ENCODE results near the gene MAP2K5.

The MAP2K5 gene

DNA sequence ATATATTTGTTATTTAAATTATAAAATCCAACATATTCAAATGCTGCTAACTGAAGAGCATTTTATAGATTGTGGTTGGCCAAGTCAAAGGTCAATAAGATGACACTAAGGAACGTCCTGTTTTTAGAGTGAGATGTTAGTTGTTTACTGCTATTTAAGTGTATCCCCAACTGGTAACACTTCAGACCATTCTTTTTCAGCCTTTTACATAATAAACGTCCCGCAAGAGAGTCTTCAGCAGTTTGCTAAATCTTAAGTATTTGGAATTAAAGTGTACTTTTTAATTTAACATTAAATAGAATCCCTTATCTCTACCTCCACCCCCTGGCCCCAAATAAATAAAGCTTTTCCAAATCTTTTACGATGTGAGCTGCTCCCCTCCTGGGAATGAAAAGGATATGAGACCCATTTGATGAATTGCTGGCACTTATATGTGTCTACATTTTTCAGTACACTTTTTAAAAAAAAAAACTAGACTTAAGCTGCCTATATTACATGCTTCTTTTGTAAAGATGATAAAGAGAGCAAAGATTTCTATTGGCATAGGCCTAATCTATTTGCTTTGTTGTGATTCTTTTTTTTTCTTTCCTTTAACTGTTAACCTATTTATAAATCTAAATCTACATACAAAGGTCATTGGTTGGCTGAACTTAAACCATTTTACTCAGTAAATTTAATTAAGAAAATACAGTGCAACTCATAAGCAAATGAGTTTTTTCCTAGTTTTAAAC lies 181.0 kb downstream of the MAP2K5 start (continued):
- TF ChIP-seq ZNF626 (tag by site-specific recombination; IDR thresholded peaks at IDR 0.05) (no peak), ZNF510 (tag by site-specific recombination; IDR thresholded peaks at IDR 0.05; ENCODE audit: insufficient replicate concordance) (no peak), ZNF248 (tag by site-specific recombination; IDR thresholded peaks at IDR 0.05) (no peak), EGR2 (tag by site-specific recombination; IDR thresholded peaks at IDR 0.05; ENCODE audit: low read depth) (no peak), ZNF354C (tag by site-specific recombination; IDR thresholded peaks at IDR 0.05; ENCODE audit: borderline replicate concordance, low read depth) (no peak), ZNF843 (tag by site-specific recombination; IDR thresholded peaks at IDR 0.05) (peak; percentile 76; the same call in 1 of the 2 replicates), ZBTB7A (tag by site-specific recombination; IDR thresholded peaks at IDR 0.05; ENCODE audit: low read depth) (no peak), ZNF23 (tag by site-specific recombination; IDR thresholded peaks at IDR 0.05; ENCODE audit: borderline replicate concordance) (no peak), ZNF211 (tag by site-specific recombination; IDR thresholded peaks at IDR 0.05; ENCODE audit: low read depth) (no peak), ZNF664 (tag by site-specific recombination; IDR thresholded peaks at IDR 0.05) (no peak), ZFP69B (tag by site-specific recombination; IDR thresholded peaks at IDR 0.05) (no peak), ZNF747 (tag by site-specific recombination; IDR thresholded peaks at IDR 0.05) (no peak), ZNF433 (tag by site-specific recombination; IDR thresholded peaks at IDR 0.05; ENCODE audit: low read depth) (no peak), ZNF596 (tag by site-specific recombination; IDR thresholded peaks at IDR 0.05) (peak; percentile 53; the same call in 1 of the 2 replicates), KLF10 (tag by site-specific recombination; IDR thresholded peaks at IDR 0.05) (no peak), TCF7L2 (IDR thresholded peaks at IDR 0.05; ENCODE audit: borderline replicate concordance, low read depth, low read length) (peak; percentile 24; the same call in 1 of the 2 replicates), SALL2 (tag by site-specific recombination; IDR thresholded peaks at IDR 0.05; ENCODE audit: borderline replicate concordance) (no peak), ZNF561 (tag by site-specific recombination; IDR thresholded peaks at IDR 0.05; ENCODE audit: borderline replicate concordance) (peak; percentile 32; the same call in 1 of the 2 replicates), GLIS2 (tag by site-specific recombination; IDR thresholded peaks at IDR 0.05) (no peak), SP3 (tag by site-specific recombination; IDR thresholded peaks at IDR 0.05) (no peak), ZNF140 (tag by site-specific recombination; IDR thresholded peaks at IDR 0.05) (no peak), ZNF169 (tag by site-specific recombination; IDR thresholded peaks at IDR 0.05) (no peak), GFI1B (tag by site-specific recombination; IDR thresholded peaks at IDR 0.05) (no peak; the same call in 1 of the 2 replicates), FEZF1 (tag by site-specific recombination; IDR thresholded peaks at IDR 0.05) (peak; percentile 52)
- TF ChIP-seq, protein P1, sequence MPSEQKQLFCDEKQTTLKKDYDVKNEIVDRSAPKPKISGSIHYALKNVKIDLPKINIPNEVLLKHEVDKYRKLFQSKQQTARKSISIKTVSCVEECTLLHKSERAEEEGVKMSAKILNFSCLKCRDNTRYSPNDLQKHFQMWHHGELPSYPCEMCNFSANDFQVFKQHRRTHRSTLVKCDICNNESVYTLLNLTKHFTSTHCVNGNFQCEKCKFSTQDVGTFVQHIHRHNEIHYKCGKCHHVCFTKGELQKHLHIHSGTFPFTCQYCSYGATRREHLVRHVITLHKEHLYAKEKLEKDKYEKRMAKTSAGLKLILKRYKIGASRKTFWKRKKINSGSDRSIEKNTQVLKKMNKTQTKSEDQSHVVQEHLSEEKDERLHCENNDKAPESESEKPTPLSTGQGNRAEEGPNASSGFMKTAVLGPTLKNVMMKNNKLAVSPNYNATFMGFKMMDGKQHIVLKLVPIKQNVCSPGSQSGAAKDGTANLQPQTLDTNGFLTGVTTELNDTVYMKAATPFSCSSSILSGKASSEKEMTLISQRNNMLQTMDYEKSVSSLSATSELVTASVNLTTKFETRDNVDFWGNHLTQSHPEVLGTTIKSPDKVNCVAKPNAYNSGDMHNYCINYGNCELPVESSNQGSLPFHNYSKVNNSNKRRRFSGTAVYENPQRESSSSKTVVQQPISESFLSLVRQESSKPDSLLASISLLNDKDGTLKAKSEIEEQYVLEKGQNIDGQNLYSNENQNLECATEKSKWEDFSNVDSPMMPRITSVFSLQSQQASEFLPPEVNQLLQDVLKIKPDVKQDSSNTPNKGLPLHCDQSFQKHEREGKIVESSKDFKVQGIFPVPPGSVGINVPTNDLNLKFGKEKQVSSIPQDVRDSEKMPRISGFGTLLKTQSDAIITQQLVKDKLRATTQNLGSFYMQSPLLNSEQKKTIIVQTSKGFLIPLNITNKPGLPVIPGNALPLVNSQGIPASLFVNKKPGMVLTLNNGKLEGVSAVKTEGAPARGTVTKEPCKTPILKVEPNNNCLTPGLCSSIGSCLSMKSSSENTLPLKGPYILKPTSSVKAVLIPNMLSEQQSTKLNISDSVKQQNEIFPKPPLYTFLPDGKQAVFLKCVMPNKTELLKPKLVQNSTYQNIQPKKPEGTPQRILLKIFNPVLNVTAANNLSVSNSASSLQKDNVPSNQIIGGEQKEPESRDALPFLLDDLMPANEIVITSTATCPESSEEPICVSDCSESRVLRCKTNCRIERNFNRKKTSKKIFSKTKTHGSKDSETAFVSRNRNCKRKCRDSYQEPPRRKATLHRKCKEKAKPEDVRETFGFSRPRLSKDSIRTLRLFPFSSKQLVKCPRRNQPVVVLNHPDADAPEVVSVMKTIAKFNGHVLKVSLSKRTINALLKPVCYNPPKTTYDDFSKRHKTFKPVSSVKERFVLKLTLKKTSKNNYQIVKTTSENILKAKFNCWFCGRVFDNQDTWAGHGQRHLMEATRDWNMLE (tag by site-specific recombination; conservative IDR thresholded peaks at IDR 0.05; ENCODE audit: low read depth), result no peak
- TF ChIP-seq, protein P2, sequence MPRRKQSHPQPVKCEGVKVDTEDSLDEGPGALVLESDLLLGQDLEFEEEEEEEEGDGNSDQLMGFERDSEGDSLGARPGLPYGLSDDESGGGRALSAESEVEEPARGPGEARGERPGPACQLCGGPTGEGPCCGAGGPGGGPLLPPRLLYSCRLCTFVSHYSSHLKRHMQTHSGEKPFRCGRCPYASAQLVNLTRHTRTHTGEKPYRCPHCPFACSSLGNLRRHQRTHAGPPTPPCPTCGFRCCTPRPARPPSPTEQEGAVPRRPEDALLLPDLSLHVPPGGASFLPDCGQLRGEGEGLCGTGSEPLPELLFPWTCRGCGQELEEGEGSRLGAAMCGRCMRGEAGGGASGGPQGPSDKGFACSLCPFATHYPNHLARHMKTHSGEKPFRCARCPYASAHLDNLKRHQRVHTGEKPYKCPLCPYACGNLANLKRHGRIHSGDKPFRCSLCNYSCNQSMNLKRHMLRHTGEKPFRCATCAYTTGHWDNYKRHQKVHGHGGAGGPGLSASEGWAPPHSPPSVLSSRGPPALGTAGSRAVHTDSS (tag by site-specific recombination; IDR thresholded peaks at IDR 0.05), result no peak
- TF ChIP-seq, protein P3, sequence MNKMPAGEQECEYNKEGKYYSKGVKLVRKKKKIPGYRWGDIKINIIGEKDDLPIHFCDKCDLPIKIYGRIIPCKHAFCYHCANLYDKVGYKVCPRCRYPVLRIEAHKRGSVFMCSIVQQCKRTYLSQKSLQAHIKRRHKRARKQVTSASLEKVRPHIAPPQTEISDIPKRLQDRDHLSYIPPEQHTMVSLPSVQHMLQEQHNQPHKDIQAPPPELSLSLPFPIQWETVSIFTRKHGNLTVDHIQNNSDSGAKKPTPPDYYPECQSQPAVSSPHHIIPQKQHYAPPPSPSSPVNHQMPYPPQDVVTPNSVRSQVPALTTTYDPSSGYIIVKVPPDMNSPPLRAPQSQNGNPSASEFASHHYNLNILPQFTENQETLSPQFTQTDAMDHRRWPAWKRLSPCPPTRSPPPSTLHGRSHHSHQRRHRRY (tag by site-specific recombination; IDR thresholded peaks at IDR 0.05), result no peak
- TF ChIP-seq, protein P4, sequence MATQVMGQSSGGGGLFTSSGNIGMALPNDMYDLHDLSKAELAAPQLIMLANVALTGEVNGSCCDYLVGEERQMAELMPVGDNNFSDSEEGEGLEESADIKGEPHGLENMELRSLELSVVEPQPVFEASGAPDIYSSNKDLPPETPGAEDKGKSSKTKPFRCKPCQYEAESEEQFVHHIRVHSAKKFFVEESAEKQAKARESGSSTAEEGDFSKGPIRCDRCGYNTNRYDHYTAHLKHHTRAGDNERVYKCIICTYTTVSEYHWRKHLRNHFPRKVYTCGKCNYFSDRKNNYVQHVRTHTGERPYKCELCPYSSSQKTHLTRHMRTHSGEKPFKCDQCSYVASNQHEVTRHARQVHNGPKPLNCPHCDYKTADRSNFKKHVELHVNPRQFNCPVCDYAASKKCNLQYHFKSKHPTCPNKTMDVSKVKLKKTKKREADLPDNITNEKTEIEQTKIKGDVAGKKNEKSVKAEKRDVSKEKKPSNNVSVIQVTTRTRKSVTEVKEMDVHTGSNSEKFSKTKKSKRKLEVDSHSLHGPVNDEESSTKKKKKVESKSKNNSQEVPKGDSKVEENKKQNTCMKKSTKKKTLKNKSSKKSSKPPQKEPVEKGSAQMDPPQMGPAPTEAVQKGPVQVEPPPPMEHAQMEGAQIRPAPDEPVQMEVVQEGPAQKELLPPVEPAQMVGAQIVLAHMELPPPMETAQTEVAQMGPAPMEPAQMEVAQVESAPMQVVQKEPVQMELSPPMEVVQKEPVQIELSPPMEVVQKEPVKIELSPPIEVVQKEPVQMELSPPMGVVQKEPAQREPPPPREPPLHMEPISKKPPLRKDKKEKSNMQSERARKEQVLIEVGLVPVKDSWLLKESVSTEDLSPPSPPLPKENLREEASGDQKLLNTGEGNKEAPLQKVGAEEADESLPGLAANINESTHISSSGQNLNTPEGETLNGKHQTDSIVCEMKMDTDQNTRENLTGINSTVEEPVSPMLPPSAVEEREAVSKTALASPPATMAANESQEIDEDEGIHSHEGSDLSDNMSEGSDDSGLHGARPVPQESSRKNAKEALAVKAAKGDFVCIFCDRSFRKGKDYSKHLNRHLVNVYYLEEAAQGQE (tag by site-specific recombination; IDR thresholded peaks at IDR 0.05), result no peak
